Mesenchymal stem cell (in vitro differentiated cells and primary cell): ENCODE data around the gene U2AF1.
"Not testable (repeated sequence)": the region's sequence is repeated elsewhere in the genome, so short reads cannot be mapped to it uniquely, and the experiment has no call there.

ENCODE experiments used
- DNase-seq: peaks from one replicate; pipeline ENCODE4 v3.0.0-alpha.2; 2013
- H2AFZ ChIP-seq: one replicate; pipeline ENCODE4 v1.6.1; 2013; ENCODE audit warnings: low read depth, mild to moderate bottlenecking, control low read depth, inconsistent platforms, low read length, moderate library complexity
- H2AK5ac ChIP-seq: 2 replicates; pipeline ENCODE4 v1.6.1; 2013; ENCODE audit warnings: low read length, moderate library complexity, mild to moderate bottlenecking, inconsistent platforms; ENCODE audit not compliant: severe bottlenecking
- H2BK120ac ChIP-seq: one replicate; pipeline ENCODE4 v1.6.1; 2013; ENCODE audit warnings: low read depth, mild to moderate bottlenecking, inconsistent platforms, low read length, moderate library complexity
- H2BK12ac ChIP-seq, 2 experiments: one replicate each; pipeline ENCODE4 v1.6.1; 2013; ENCODE audit warnings: inconsistent platforms in 2 of 2, low read length in 2 of 2, mild to moderate bottlenecking in 2 of 2, moderate library complexity in 2 of 2, control low read depth in 1 of 2
- H2BK15ac ChIP-seq: one replicate; pipeline ENCODE4 v1.6.1; 2013; ENCODE audit warnings: mild to moderate bottlenecking, low read depth, inconsistent platforms; ENCODE audit not compliant: poor library complexity, severe bottlenecking
- H2BK5ac ChIP-seq: 2 replicates; pipeline ENCODE4 v1.6.1; 2013; ENCODE audit warnings: low read depth, mild to moderate bottlenecking, low read length, control low read depth, inconsistent platforms; ENCODE audit not compliant: poor library complexity, severe bottlenecking
- H3K14ac ChIP-seq, 2 experiments: one replicate each; pipeline ENCODE4 v1.6.1; 2013; ENCODE audit warnings: inconsistent platforms in 2 of 2, low read length in 2 of 2, control low read depth in 1 of 2, mild to moderate bottlenecking in 1 of 2, moderate library complexity in 1 of 2
- H3K18ac ChIP-seq, 2 experiments: one replicate each; pipeline ENCODE4 v1.6.1; 2013; ENCODE audit warnings: inconsistent platforms in 2 of 2, low read length in 2 of 2, control low read depth in 1 of 2, low read depth in 1 of 2, mild to moderate bottlenecking in 1 of 2
- H3K23ac ChIP-seq, 2 experiments: one replicate each; pipeline ENCODE4 v1.6.1; 2013; ENCODE audit warnings: inconsistent platforms in 2 of 2, low read length in 2 of 2, mild to moderate bottlenecking in 2 of 2, moderate library complexity in 2 of 2, control low read depth in 1 of 2
- H3K27ac ChIP-seq: 2 replicates; pipeline ENCODE4 v1.5.1; 2013; ENCODE audit warnings: mild to moderate bottlenecking, moderate library complexity, low read length, control low read depth, inconsistent platforms; ENCODE audit not compliant: poor library complexity, severe bottlenecking
- H3K27me3 ChIP-seq, 2 experiments: 2 replicates each; pipeline versions ENCODE4 v1.6.1 to v1.7.0; 2013; ENCODE audit warnings: low read length in 2 of 2, mild to moderate bottlenecking in 2 of 2, moderate library complexity in 2 of 2, control low read depth in 1 of 2, inconsistent platforms in 1 of 2; ENCODE audit not compliant: control insufficient read depth in 1 of 2, insufficient read depth in 1 of 2
- H3K36me3 ChIP-seq, 2 experiments: 2 replicates each; pipeline versions ENCODE4 v1.6.1 to v1.7.0; 2013; ENCODE audit warnings: low read length in 2 of 2, control low read depth in 1 of 2, inconsistent platforms in 1 of 2, low read depth in 1 of 2, mild to moderate bottlenecking in 1 of 2; ENCODE audit not compliant: insufficient read depth in 2 of 2, control insufficient read depth in 1 of 2
- H3K4ac ChIP-seq, 2 experiments: one replicate each; pipeline ENCODE4 v1.6.1; 2013; ENCODE audit warnings: inconsistent platforms in 2 of 2, low read length in 2 of 2, mild to moderate bottlenecking in 2 of 2, moderate library complexity in 2 of 2, control low read depth in 1 of 2, low read depth in 1 of 2
- H3K4me1 ChIP-seq: 2 replicates; pipeline ENCODE4 v1.6.1; 2013; ENCODE audit warnings: low read depth, low read length, control low read depth; ENCODE audit not compliant: control insufficient read depth, insufficient read depth
- H3K4me2 ChIP-seq: 2 replicates; pipeline ENCODE4 v1.6.1; 2013; ENCODE audit warnings: low read length, mild to moderate bottlenecking, inconsistent platforms; ENCODE audit not compliant: poor library complexity, severe bottlenecking
- H3K4me3 ChIP-seq, 2 experiments: 2 replicates each; pipeline versions ENCODE4 v1.5.1 to v1.7.0; 2013; ENCODE audit warnings: low read length in 2 of 2, mild to moderate bottlenecking in 2 of 2, control low read depth in 1 of 2, low read depth in 1 of 2; ENCODE audit not compliant: insufficient read depth in 1 of 2
- H3K79me1 ChIP-seq: replicated peaks from 2 replicates; pipeline ENCODE4 v1.6.1; 2013; ENCODE audit warnings: mild to moderate bottlenecking, control low read depth, low read length, inconsistent platforms; ENCODE audit not compliant: poor library complexity, severe bottlenecking
- H3K9ac ChIP-seq: 2 replicates; pipeline ENCODE4 v1.7.0; 2013; ENCODE audit warnings: mild to moderate bottlenecking, low read length, moderate library complexity
- H3K9me3 ChIP-seq: 2 replicates; pipeline ENCODE4 v1.7.0; 2013; ENCODE audit warnings: mild to moderate bottlenecking, low read length; ENCODE audit not compliant: control insufficient read depth
- H4K8ac ChIP-seq: one replicate; pipeline ENCODE4 v1.6.1; 2013; ENCODE audit warnings: inconsistent platforms, mild to moderate bottlenecking, low read length, moderate library complexity
- H4K91ac ChIP-seq: one replicate; pipeline ENCODE4 v1.6.1; 2013; ENCODE audit warnings: mild to moderate bottlenecking, low read length, inconsistent platforms
- WGBS: methylation state at CpG from one replicate; pipeline ENCODE4 v1.1.7; 2013; ENCODE audit warnings: mixed read lengths; 5-methylcytosine and 5-hydroxymethylcytosine counted together

Gene U2AF1

DNA sequence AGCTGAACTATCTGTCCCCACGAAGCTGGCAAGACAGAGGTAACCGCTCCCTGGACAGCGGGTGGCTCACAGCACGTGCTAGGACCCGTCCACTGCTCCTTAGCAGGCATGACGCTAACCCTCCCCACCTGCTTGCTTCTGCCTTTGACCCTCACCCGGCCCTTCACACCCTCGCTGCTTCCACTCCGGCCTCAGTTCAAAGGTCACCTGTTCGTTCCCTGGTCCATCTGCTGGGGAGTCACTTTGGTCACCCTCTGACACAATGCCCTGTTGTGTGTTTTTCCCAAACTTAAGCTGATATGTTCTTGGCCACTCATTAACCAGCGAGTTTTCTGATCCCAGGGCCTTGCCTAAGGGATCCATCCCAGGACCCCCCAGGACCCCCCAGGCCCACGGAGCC, 39.3 kb downstream of the U2AF1 start:
- H3K4me1 ChIP-seq, H2AFZ ChIP-seq, H3K4me3 ChIP-seq, H2BK5ac ChIP-seq, H4K8ac ChIP-seq, DNase-seq, H3K4me2 ChIP-seq, H3K4ac ChIP-seq, H4K91ac ChIP-seq, H3K23ac ChIP-seq, H3K9me3 ChIP-seq, H2BK12ac ChIP-seq, H2BK15ac ChIP-seq, H3K27me3 ChIP-seq, H2AK5ac ChIP-seq, H2BK120ac ChIP-seq, H3K14ac ChIP-seq, H3K27ac ChIP-seq, H3K79me1 ChIP-seq, H3K36me3 ChIP-seq, H3K9ac ChIP-seq, H3K18ac ChIP-seq: not testable (repeated sequence)
- WGBS, result no CpG with 5 or more reads among the region's 12 CpGs

DNA sequence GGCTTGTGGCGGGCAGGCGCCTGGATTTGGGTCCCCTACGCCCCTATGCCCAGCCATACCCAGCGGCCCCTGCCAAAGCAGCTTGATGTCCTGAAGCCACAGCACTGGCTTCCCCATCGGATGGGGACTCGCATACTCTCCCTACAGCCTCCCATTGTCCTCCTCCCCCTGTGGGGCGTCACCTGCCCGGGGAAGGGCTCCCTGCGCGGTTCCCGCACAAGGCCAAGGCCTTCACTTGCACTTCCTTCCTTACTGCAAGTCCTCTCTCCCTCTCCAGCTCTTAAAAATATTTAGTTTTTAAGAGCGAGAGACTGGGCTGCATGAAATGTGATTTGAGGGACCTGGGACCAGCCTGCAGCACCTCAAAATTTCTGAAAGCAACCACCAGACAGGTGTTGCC, 40.7 kb downstream of the U2AF1 start:
- not testable (repeated sequence) for H2BK15ac ChIP-seq, H3K27me3 ChIP-seq, H2BK5ac ChIP-seq, H2AK5ac ChIP-seq, H3K23ac ChIP-seq, H3K4me2 ChIP-seq, H3K9ac ChIP-seq, H4K91ac ChIP-seq, H3K36me3 ChIP-seq, H3K4me1 ChIP-seq, H3K27ac ChIP-seq, H3K4ac ChIP-seq, H4K8ac ChIP-seq, H3K18ac ChIP-seq, DNase-seq, H2BK12ac ChIP-seq, H3K9me3 ChIP-seq, H2AFZ ChIP-seq, H3K14ac ChIP-seq, H2BK120ac ChIP-seq, H3K79me1 ChIP-seq, H3K4me3 ChIP-seq
- WGBS, result no CpG with 5 or more reads among the region's 12 CpGs

DNA sequence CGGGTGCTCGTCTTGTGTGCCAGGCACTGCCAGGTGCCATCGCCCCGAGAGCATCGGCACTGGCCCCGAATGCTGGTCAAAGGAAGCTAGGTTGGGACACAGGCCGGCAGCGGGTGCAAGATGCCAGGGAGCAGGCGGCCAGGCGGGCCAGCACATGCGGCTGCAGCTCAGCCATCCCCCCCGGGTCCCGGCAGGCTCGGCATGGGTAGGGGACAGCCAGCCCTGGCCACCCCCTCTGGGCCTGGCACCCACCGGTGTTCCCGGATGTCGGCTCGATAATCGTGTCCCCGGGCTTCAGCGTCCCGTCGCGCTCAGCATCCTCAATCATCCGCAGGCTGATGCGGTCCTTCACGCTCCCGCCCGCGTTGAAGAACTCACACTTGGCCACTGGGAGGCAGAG, 41.4 kb downstream of the U2AF1 start:
- H2BK15ac ChIP-seq, H3K4me1 ChIP-seq, H4K8ac ChIP-seq, H2BK120ac ChIP-seq, H3K4ac ChIP-seq, H3K9ac ChIP-seq, H3K9me3 ChIP-seq, H4K91ac ChIP-seq, H3K79me1 ChIP-seq, DNase-seq, H3K27ac ChIP-seq, H2AFZ ChIP-seq, H3K36me3 ChIP-seq, H2BK5ac ChIP-seq, H3K23ac ChIP-seq, H2BK12ac ChIP-seq, H3K4me2 ChIP-seq, H2AK5ac ChIP-seq, H3K14ac ChIP-seq, H3K27me3 ChIP-seq, H3K18ac ChIP-seq, H3K4me3 ChIP-seq: not testable (repeated sequence)
- no CpG with 5 or more reads among the region's 30 CpGs for WGBS

DNA sequence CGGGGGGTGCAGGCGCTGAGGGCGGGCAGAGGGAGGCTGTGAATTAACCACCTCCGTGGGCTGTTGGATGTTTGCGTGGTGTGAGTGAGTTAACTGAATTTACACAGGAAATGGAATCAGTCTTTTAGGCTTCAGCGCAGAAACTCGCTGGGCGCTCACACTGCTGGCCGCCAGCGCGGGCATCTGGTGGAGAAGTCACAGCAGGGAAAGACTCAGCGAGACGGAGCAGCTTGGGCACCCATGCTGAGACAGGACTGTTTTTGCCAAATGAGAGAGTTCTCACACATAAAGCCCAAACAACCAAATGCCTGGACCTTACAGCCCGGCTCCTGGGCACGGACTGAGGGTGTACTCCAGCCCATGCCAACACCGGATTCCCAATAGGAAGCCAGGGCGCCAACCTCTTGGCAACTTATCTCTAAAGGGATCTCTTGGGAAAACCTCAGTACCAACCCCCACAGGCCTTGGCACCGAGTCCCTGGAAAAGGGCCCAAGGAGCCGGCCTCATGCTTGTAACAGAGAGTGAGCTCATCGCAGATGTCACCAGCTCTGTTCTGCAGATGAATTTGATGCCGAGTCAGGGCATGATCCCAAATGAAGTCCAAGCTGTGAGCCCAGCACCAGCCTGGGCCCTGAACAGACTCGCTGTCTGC, 43.0 kb downstream of the U2AF1 start:
- H3K18ac ChIP-seq, H2BK5ac ChIP-seq, H2AK5ac ChIP-seq, DNase-seq, H4K8ac ChIP-seq, H2AFZ ChIP-seq, H3K9me3 ChIP-seq, H3K4me2 ChIP-seq, H3K4ac ChIP-seq, H3K27ac ChIP-seq, H3K14ac ChIP-seq, H3K79me1 ChIP-seq, H3K36me3 ChIP-seq, H3K4me3 ChIP-seq, H3K4me1 ChIP-seq, H3K27me3 ChIP-seq, H2BK15ac ChIP-seq, H2BK120ac ChIP-seq, H3K9ac ChIP-seq, H2BK12ac ChIP-seq, H3K23ac ChIP-seq, H4K91ac ChIP-seq: not testable (repeated sequence)
- no CpG with 5 or more reads among the region's 22 CpGs for WGBS
